ENCODE measurements around the gene OR5A2.
"Not testable (repeated sequence)": the region's sequence is repeated elsewhere in the genome, so short reads cannot be mapped to it uniquely, and the experiment has no call there.

Gene OR5A2

DNA sequence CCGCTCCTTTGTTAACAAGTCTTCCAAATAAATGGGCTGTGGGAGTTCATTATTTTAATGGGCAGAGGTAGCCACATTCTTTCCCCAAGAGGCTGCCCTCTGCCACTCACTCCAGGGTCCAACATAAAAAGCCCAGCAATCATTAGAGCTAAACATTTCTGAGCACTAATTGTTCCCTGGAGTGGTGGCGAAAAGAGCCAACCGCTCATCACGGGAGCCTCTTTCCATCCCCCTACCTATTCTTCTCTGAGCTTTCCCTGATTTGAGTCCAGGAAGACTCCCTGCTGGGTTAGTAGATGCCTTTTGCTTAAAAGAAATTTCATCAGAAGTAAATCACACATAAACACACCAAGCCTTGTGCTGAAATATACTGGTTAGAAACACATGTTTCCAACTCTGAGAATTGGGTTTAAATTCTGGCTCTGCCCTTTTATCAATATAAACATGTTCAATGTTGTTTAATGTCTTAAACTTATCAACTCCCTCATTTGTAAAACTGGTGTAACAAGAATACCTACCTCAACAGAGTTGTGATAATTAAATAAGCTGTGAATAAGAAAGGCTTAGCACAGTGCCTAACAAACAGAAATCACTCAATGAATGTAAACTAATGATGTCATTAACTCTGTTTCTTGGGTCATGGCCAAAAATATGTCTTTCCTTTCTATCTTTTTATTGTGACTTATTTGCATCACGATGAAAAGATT lies at the start of gene OR5A2:
Gene OR5A2, minus strand, starts transcription at position 53 of the 707 bp plus-strand sequence. CDS start 3,460 bp downstream, outside the sequence.
- Histone ChIP-seq H3K27ac (no peak within 1 kb of the TSS), H3K4me1 (peaks cover 12% of the 10 kb centered on the region), H4K20me1 (no peaks in the 10 kb centered on the region), H3K4me2 (no peak within 1 kb of the TSS), H3K27me3 (no peaks in the 10 kb centered on the region), H3K9me3 (no peaks in the 10 kb centered on the region), H3K36me3 (no peaks in the 10 kb centered on the region), H3K9ac (no peak within 1 kb of the TSS), H3K4me3 (no peak within 1 kb of the TSS)
- TF ChIP-seq Cebpa-rat (IDR thresholded peaks at IDR 0.05) = no peak

DNA sequence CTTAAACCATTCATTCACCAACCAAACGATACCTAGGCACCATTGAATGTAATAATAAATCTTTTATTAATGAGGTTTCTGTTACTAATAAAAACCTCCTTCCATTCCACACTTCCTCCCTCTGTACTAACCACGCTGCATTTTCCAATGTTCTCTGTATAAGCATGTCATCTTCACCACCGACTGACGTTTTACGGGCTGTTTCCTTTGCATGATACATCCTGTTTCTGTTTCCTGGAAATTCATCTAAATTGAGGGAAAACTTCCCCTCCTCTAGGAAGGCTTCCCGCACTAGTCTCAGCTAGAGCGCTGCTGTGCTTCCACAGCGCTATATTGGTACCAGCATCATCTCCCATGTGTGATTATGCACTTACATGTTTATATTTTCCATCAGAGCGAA lies 49.0 kb upstream of the OR5A2 start:
- no peak overlapping the region for H3K9ac ChIP-seq
- H3K36me3 ChIP-seq = no peaks in the 10 kb centered on the region
- no peaks in the 10 kb centered on the region for H3K9me3 ChIP-seq
- H3K27me3 ChIP-seq = no peaks in the 10 kb centered on the region
- H3K4me2 ChIP-seq = no peak overlapping the region
- no peaks in the 10 kb centered on the region for H4K20me1 ChIP-seq
- H3K27ac ChIP-seq = no peak overlapping the region
- peaks cover 11% of the 10 kb centered on the region for H3K4me1 ChIP-seq
- H3K4me3 ChIP-seq = no peak overlapping the region
- no peak for TF ChIP-seq Cebpa-rat (IDR thresholded peaks at IDR 0.05)

- Histone ChIP-seq H3K4me1 (peaks cover 11% of the 10 kb centered on the region), H3K9ac (no peak within 1 kb of the TSS), H3K27me3 (no peaks in the 10 kb centered on the region), H3K36me3 (no peaks in the 10 kb centered on the region), H3K27ac (no peak within 1 kb of the TSS), H3K4me2 (no peak within 1 kb of the TSS), H3K4me3 (no peak within 1 kb of the TSS), H3K9me3 (no peaks in the 10 kb centered on the region), H4K20me1 (no peaks in the 10 kb centered on the region)
- TF ChIP-seq Cebpa-rat (IDR thresholded peaks at IDR 0.05) = no peak
Measured at GRCh38 chr11:59473015-59473414, 46.8 kb upstream of the OR5A2 start, which contains the start of gene OR4D10. Gene OR4D10 (plus strand): TSS chr11:59473315. CDS start chr11:59477430, 4,115 bp downstream.

DNA sequence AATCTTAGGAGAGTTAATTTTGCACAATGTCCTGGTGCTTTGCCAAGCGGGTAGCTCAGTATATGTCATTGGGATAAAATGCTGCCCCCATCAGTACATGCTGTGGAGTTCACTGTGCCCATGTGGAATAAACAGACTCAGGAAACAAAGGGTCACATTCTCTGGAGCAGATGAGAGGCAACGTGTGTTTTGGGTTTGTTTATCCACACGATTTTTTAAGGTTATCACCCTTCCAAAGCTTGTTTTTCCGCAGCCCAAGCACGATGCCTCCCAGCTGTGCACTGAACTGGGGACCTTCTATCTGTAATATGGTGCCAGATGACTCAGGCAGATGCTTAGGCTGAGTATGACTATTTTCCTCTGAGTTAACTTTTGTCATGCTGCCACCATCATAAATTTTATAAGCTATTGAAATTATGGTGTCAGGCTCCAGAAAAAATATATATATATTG lies 37.0 kb upstream of the OR5A2 start:
- Histone ChIP-seq H3K9me3 (no peaks in the 10 kb centered on the region), H3K27me3 (no peaks in the 10 kb centered on the region), H3K4me3 (no peak overlapping the region), H3K36me3 (no peaks in the 10 kb centered on the region), H3K27ac (no peak overlapping the region), H3K4me2 (no peak overlapping the region), H3K4me1 (no peaks in the 10 kb centered on the region; the same call in 1 of the 2 replicates), H4K20me1 (no peaks in the 10 kb centered on the region), H3K9ac (no peak overlapping the region)
- no peak for TF ChIP-seq Cebpa-rat (IDR thresholded peaks at IDR 0.05)

DNA sequence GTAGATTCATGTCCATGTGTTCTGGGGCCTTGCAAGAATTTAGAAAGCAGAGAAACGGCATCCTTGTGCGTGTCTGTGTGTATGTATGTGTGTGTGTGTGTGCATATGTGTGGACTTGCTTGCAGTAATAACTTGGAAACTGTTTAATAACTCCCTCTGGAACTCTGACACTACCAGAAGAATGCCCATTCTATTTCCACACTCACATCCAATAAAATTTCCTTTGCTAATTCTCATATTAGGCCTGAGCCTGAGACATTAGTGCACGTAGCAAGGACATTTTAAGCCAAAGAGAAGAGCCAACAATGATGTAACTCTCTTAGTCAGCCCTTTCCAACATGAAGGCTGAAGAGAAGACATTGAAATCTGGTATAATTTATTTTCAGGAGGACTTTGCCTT lies 33.7 kb upstream of the OR5A2 start:
- TF ChIP-seq Cebpa-rat (IDR thresholded peaks at IDR 0.05) = no peak
- Histone ChIP-seq H3K4me2 (no peak overlapping the region), H3K4me3 (no peak overlapping the region)

GRCh38 chr11:59456661-59457060 lies 30.4 kb upstream of the OR5A2 start, which contains the start of gene OR4D6:
Gene OR4D6 (plus strand): TSS chr11:59456961. CDS start chr11:59456961, 0 bp downstream.
- Histone ChIP-seq H3K4me3 (no peak within 1 kb of the TSS), H3K4me1 (no peaks in the 10 kb centered on the region; the same call in 1 of the 2 replicates)
- no peak for TF ChIP-seq Cebpa-rat (IDR thresholded peaks at IDR 0.05)

More for the DNA sequence above, 33.7 kb upstream of the OR5A2 start:
- H3K27ac ChIP-seq = no peak overlapping the region
- H3K9me3 ChIP-seq = no peaks in the 10 kb centered on the region
- no peaks in the 10 kb centered on the region; the same call in 1 of the 2 replicates for H3K4me1 ChIP-seq
- H3K27me3 ChIP-seq = no peaks in the 10 kb centered on the region
- H3K36me3 ChIP-seq = no peaks in the 10 kb centered on the region
- H4K20me1 ChIP-seq = no peaks in the 10 kb centered on the region
- no peak overlapping the region for H3K9ac ChIP-seq

GRCh38 chr11:59448484-59448883 lies 22.3 kb upstream of the OR5A2 start:
- H3K27ac ChIP-seq = no peak overlapping the region
- no peaks in the 10 kb centered on the region for H3K36me3 ChIP-seq
- TF ChIP-seq Cebpa-rat (IDR thresholded peaks at IDR 0.05) = no peak
- no peak overlapping the region for H3K4me3 ChIP-seq
- H3K9me3 ChIP-seq = peaks cover 17% of the 10 kb centered on the region
- H3K4me2 ChIP-seq = no peak overlapping the region
- no peaks in the 10 kb centered on the region for H3K27me3 ChIP-seq
- no peaks in the 10 kb centered on the region for H3K4me1 ChIP-seq
- H3K9ac ChIP-seq = no peak overlapping the region
- H4K20me1 ChIP-seq = no peaks in the 10 kb centered on the region

More at GRCh38 chr11:59456661-59457060, 30.4 kb upstream of the OR5A2 start, which contains the start of gene OR4D6:
- Histone ChIP-seq H3K9ac (no peak within 1 kb of the TSS), H3K27ac (no peak within 1 kb of the TSS), H3K36me3 (no peaks in the 10 kb centered on the region), H3K4me2 (no peak within 1 kb of the TSS), H3K27me3 (no peaks in the 10 kb centered on the region), H3K9me3 (no peaks in the 10 kb centered on the region), H4K20me1 (no peaks in the 10 kb centered on the region)

DNA sequence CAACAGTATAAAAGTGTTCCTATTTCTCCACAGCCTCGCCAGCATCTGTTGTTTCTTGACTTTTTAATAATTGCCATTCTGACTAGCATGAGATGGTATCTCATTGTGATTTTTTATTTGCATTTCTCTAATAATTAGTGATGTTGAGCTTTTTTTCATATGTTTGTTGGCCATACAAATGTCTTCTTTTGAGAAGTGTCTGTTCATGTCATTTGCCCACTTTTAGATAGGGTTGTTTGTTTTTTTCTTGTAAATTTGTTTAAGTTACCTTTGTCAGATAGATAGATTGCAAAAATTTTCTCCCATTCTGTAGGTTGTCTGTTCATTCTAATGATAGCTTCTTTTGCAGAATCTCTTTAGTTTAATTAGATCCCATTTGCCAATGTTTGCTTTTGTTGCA lies 19.4 kb upstream of the OR5A2 start:
- not testable (repeated sequence) for H3K27ac ChIP-seq, H3K36me3 ChIP-seq, H3K4me3 ChIP-seq, H3K9ac ChIP-seq, H3K4me1 ChIP-seq, H3K4me2 ChIP-seq, H3K27me3 ChIP-seq, H4K20me1 ChIP-seq
- H3K9me3 ChIP-seq = peaks cover 17% of the 10 kb centered on the region

DNA sequence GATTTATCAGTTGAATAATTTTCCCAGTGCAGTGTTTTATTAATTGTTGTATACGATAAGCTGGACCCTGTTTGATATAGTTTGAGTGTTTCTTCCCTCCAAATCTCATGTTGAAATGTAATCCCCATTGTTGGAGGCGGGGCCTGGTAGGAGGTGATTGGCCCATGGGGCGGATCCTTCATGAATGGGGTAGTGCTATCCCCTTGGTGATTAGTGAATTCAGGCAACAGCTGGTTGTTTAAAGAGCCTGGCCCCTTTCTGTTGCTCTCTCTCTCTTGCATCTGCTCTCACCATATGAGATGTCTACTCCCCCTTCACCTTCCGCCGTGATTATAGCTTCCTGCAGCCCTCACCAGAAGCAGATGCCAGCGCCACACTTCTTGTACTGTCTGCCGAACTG lies 11.6 kb upstream of the OR5A2 start:
- Histone ChIP-seq H3K36me3 (no peaks in the 10 kb centered on the region), H3K27me3 (no peaks in the 10 kb centered on the region), H3K27ac (no peak overlapping the region)

GRCh38 chr11:59436169-59436568 lies 10.0 kb upstream of the OR5A2 start, which contains the start of gene OR5A1:
Gene OR5A1 (plus strand): TSS chr11:59436469. CDS start chr11:59443169, 6,700 bp downstream.
- Histone ChIP-seq H3K4me2 (no peak within 1 kb of the TSS), H3K27me3 (no peaks in the 10 kb centered on the region), H4K20me1 (no peaks in the 10 kb centered on the region), H3K27ac (no peak within 1 kb of the TSS), H3K9me3 (no peaks in the 10 kb centered on the region), H3K4me3 (no peak within 1 kb of the TSS), H3K9ac (no peak within 1 kb of the TSS), H3K36me3 (no peaks in the 10 kb centered on the region), H3K4me1 (no peaks in the 10 kb centered on the region)
- TF ChIP-seq Cebpa-rat (IDR thresholded peaks at IDR 0.05) = no peak

More for the DNA sequence above, 11.6 kb upstream of the OR5A2 start:
- Histone ChIP-seq H3K9me3 (no peaks in the 10 kb centered on the region), H3K4me1 (no peaks in the 10 kb centered on the region), H3K9ac (no peak overlapping the region), H4K20me1 (no peaks in the 10 kb centered on the region), H3K4me3 (no peak overlapping the region), H3K4me2 (no peak overlapping the region)
- TF ChIP-seq Cebpa-rat (IDR thresholded peaks at IDR 0.05) = no peak
